Vagina (tissue), 2 donors: ENCODE measurements around the gene CRYBG1. TPM values are rescaled to one million over a fixed set of nuclear protein-coding genes. Genes with fewer than 3 reads are reported as not detected.

Experiments
- DNase-seq, 2 donors: peaks; one replicate each; pipeline ENCODE4 v3.0.0-alpha.2; 2017; ENCODE audit errors: extremely low spot score in 2 of 2
- H3K27ac ChIP-seq: fragments of 200-600 bp; sonication (generic); one replicate; pipeline ENCODE4 v1.5.1; 2019
- H3K27me3 ChIP-seq: fragments of 200-600 bp; sonication (generic); one replicate; pipeline ENCODE4 v1.5.1; 2019
- H3K36me3 ChIP-seq, 2 donors: fragments of 200-600 bp; sonication (generic); one replicate each; pipeline ENCODE4 v1.5.1; 2017 to 2019
- H3K4me1 ChIP-seq: fragments of 200-600 bp; sonication (generic); one replicate; pipeline ENCODE4 v1.5.1; 2019
- H3K4me3 ChIP-seq, 2 donors: fragments of 200-600 bp; sonication (generic); 1 replicate in 1 of 2; 2 replicates in 1 of 2; pipeline ENCODE4 v1.5.1; 2016 to 2019
- H3K9me3 ChIP-seq: fragments of 200-600 bp; sonication (generic); one replicate; pipeline ENCODE4 v1.5.1; 2019
- POLR2A ChIP-seq, 2 donors: fragments of 450-650 bp; IDR thresholded peaks; one replicate each; pipeline ENCODE4 v1.6.1; 2017; ENCODE audit warnings: antibody characterized with exemption in 2 of 2, mild to moderate bottlenecking in 2 of 2, moderate library complexity in 2 of 2
- POLR2AphosphoS5 ChIP-seq, 2 donors: sonication (generic); formaldehyde crosslinking; IDR thresholded peaks; one replicate each; pipeline ENCODE4 v1.9.0; 2017; ENCODE audit warnings: antibody characterized with exemption in 2 of 2, mild to moderate bottlenecking in 2 of 2, low read depth in 1 of 2; ENCODE audit not compliant: insufficient read depth in 1 of 2
- intact Hi-C: fragments of 100-400 bp; cut with DNase I; formaldehyde crosslinking; loops from one replicate; pipeline ENCODE4 v1.15.1; 2023
- total RNA-seq: library from RNA; depleted of rRNA; stranded (reverse); fragments of >200 nt; gene quantifications from one replicate; pipeline ENCODE4 v1.2.3, GENCODE V29; 2016
- TF ChIP-seq, protein P1 (sequence below), 3 experiments: fragments of 450-650 bp in 2 of 3; fragments of 200-600 bp in 1 of 3; sonication (generic) in 1 of 3; IDR thresholded peaks; one replicate each; pipeline ENCODE4 v1.5.1; 2017 to 2019; ENCODE audit warnings: antibody characterized with exemption in 3 of 3, mild to moderate bottlenecking in 2 of 3, moderate library complexity in 2 of 3

CRYBG1 gene
- 46.7 TPM for total RNA-seq

GRCh38 chr6:106360410-106360988, at the start of gene CRYBG1:
Gene CRYBG1, plus strand, starts transcription at chr6:106360717. Its CDS starts 192 bp downstream, at chr6:106360909.
- DNase-seq: no peak
- TF ChIP-seq, protein P1, sequence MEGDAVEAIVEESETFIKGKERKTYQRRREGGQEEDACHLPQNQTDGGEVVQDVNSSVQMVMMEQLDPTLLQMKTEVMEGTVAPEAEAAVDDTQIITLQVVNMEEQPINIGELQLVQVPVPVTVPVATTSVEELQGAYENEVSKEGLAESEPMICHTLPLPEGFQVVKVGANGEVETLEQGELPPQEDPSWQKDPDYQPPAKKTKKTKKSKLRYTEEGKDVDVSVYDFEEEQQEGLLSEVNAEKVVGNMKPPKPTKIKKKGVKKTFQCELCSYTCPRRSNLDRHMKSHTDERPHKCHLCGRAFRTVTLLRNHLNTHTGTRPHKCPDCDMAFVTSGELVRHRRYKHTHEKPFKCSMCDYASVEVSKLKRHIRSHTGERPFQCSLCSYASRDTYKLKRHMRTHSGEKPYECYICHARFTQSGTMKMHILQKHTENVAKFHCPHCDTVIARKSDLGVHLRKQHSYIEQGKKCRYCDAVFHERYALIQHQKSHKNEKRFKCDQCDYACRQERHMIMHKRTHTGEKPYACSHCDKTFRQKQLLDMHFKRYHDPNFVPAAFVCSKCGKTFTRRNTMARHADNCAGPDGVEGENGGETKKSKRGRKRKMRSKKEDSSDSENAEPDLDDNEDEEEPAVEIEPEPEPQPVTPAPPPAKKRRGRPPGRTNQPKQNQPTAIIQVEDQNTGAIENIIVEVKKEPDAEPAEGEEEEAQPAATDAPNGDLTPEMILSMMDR (IDR thresholded peaks at IDR 0.05): peak; percentile 45 to 69 (median 67)
- no peak for TF ChIP-seq POLR2A (IDR thresholded peaks at IDR 0.05)
- Histone ChIP-seq H3K9me3 (no peaks in the 10 kb centered on the region), H3K4me3 (peak within 1 kb of the TSS; percentile 47 to 65), H3K27ac (no peak within 1 kb of the TSS), H3K4me1 (peaks cover 18% of the 10 kb centered on the region), H3K36me3 (no peaks in the 10 kb centered on the region), H3K27me3 (no peaks in the 10 kb centered on the region)
- intact Hi-C loops: no loop called here

GRCh38 chr6:106315765-106316374, 44.6 kb upstream of the CRYBG1 start:
- TF ChIP-seq POLR2A (IDR thresholded peaks at IDR 0.05): no peak
- TF ChIP-seq POLR2AphosphoS5 (IDR thresholded peaks at IDR 0.05; ENCODE audit: insufficient read depth in 1 of 2, low read depth in 1 of 2): no peak
- TF ChIP-seq, protein P1 (IDR thresholded peaks at IDR 0.05): no peak
- Histone ChIP-seq H3K4me3 (no peak overlapping the region), H3K27me3 (no peaks in the 10 kb centered on the region), H3K36me3 (no peaks in the 10 kb centered on the region), H3K27ac (no peak overlapping the region), H3K9me3 (no peaks in the 10 kb centered on the region), H3K4me1 (peaks cover 33% of the 10 kb centered on the region)
- intact Hi-C loops: no loop called here
- no peak for DNase-seq

DNA sequence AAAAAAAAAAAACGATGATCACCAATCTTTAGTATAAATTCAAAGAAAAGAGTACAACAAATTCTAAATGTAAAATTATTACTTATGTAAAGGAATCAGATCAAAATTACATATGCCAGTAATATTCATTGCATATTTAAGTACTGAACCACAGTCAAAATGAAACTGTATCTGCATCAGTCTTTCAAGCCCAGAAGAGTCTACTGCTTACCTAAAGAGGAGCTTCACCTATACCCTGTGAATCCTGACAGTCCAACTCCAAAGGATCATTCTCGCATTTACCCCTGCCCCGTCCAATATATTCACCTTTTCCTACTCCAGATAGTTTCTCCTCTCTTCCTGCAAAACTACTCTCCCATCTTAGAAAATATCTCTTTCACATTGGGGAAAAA, 44.1 kb upstream of the CRYBG1 start:
- DNase-seq: no peak
- no peaks in the 10 kb centered on the region for H3K27me3 ChIP-seq
- TF ChIP-seq POLR2AphosphoS5 (IDR thresholded peaks at IDR 0.05; ENCODE audit: insufficient read depth in 1 of 2, low read depth in 1 of 2) (no peak), POLR2A (IDR thresholded peaks at IDR 0.05) (no peak)
- TF ChIP-seq, protein P1 (IDR thresholded peaks at IDR 0.05): no peak
- intact Hi-C loops: no loop called here
- no peak overlapping the region for H3K4me3 ChIP-seq
- H3K4me1 ChIP-seq: peaks cover 29% of the 10 kb centered on the region
- no peaks in the 10 kb centered on the region for H3K36me3 ChIP-seq
- no peaks in the 10 kb centered on the region for H3K9me3 ChIP-seq
- H3K27ac ChIP-seq: no peak overlapping the region

DNA sequence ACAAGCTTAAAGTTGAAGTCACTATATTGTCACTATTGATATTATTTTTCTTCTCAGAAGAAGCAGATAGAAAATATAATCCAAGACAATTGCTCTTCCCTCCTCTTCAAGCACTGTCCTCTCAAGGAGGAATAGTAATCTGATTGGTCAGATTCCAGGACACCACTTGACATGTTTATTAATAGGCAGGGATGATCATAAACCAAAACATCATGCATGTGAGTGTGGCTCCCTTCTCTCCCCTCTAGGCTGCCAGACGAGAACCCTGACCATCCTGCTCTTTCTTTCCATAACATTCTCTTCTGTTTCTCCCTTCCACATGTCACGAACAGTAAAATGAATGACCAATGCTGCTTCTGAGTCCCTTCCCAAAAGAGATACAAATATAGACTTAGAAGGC, 42.5 kb upstream of the CRYBG1 start:
- TF ChIP-seq, protein P1 (IDR thresholded peaks at IDR 0.05): no peak
- no peak for TF ChIP-seq POLR2AphosphoS5 (IDR thresholded peaks at IDR 0.05; ENCODE audit: insufficient read depth in 1 of 2, low read depth in 1 of 2)
- no peak for TF ChIP-seq POLR2A (IDR thresholded peaks at IDR 0.05)
- no peak overlapping the region for H3K4me3 ChIP-seq
- intact Hi-C loops: no loop called here
- no peak for DNase-seq
- peaks cover 17% of the 10 kb centered on the region for H3K4me1 ChIP-seq
- no peak overlapping the region for H3K27ac ChIP-seq
- H3K27me3 ChIP-seq: no peaks in the 10 kb centered on the region
- no peaks in the 10 kb centered on the region for H3K36me3 ChIP-seq
- no peaks in the 10 kb centered on the region for H3K9me3 ChIP-seq

DNA sequence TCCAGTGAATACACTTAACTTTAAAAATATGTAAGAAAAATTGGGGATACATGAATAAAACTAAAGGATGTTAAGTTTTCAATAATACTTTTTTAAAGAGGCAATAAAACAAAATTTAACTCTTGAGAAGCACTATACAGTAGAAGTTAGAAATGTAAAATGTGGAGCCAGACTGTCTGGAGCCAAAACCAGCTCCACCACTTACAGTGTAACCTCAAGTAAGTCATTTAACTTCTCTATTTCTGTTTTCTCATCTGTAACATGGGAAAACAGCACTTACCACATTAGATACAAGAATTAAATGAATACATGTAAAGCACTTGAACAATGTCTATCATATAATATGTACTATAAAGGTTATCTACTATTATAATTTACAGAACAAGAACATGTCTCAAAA, 41.7 kb upstream of the CRYBG1 start:
- no peaks in the 10 kb centered on the region for H3K36me3 ChIP-seq
- no peaks in the 10 kb centered on the region for H3K27me3 ChIP-seq
- H3K9me3 ChIP-seq: no peaks in the 10 kb centered on the region
- intact Hi-C loops: no loop called here
- no peak overlapping the region for H3K27ac ChIP-seq
- peaks cover 22% of the 10 kb centered on the region for H3K4me1 ChIP-seq
- no peak overlapping the region for H3K4me3 ChIP-seq
- no peak for DNase-seq
- no peak for TF ChIP-seq POLR2A (IDR thresholded peaks at IDR 0.05)
- no peak for TF ChIP-seq POLR2AphosphoS5 (IDR thresholded peaks at IDR 0.05; ENCODE audit: insufficient read depth in 1 of 2, low read depth in 1 of 2)
- TF ChIP-seq, protein P1 (IDR thresholded peaks at IDR 0.05): no peak
